Hepatocyte (in vitro differentiated cells): ENCODE results near the gene AKR1E2. TPM values are rescaled to one million over a fixed set of nuclear protein-coding genes. Genes with fewer than 3 reads are reported as not detected.

Experiments
- DNase-seq: peaks from one replicate; pipeline ENCODE4 v3.0.0-alpha.2; 2016; ENCODE audit warnings: low spot score
- H2AFZ ChIP-seq: fragments of 200-600 bp; sonication (generic); 2 replicates; pipeline ENCODE4 v1.6.0; 2016; ENCODE audit warnings: antibody characterized with exemption, mild to moderate bottlenecking
- H3K27ac ChIP-seq: fragments of 200-600 bp; sonication (generic); 2 replicates; pipeline ENCODE4 v1.5.1; 2016; ENCODE audit warnings: mild to moderate bottlenecking
- H3K27me3 ChIP-seq: fragments of 200-600 bp; sonication (generic); 2 replicates; pipeline ENCODE4 v1.6.1; 2016
- H3K36me3 ChIP-seq: fragments of 200-600 bp; sonication (generic); replicated peaks from 2 replicates; pipeline ENCODE4 v1.5.1; 2016; ENCODE audit warnings: low read depth; ENCODE audit not compliant: insufficient read depth
- H3K4me1 ChIP-seq: fragments of 200-600 bp; sonication (generic); 2 replicates; pipeline ENCODE4 v1.5.1; 2016; ENCODE audit warnings: mild to moderate bottlenecking, moderate library complexity; ENCODE audit not compliant: insufficient read depth
- H3K4me2 ChIP-seq: fragments of 200-600 bp; sonication (generic); 2 replicates; pipeline ENCODE4 v1.6.0; 2016
- H3K4me3 ChIP-seq: fragments of 200-600 bp; sonication (generic); 2 replicates; pipeline ENCODE4 v1.5.1; 2016; ENCODE audit warnings: mild to moderate bottlenecking
- H3K79me2 ChIP-seq: fragments of 200-600 bp; sonication (generic); 2 replicates; pipeline ENCODE4 v1.6.0; 2017; ENCODE audit warnings: mild to moderate bottlenecking
- H3K9me2 ChIP-seq: fragments of 200-600 bp; sonication (generic); replicated peaks from 2 replicates; pipeline ENCODE4 v1.6.0; 2017; ENCODE audit warnings: mild to moderate bottlenecking; ENCODE audit not compliant: insufficient read depth
- H3K9me3 ChIP-seq: fragments of 200-600 bp; sonication (generic); 2 replicates; pipeline ENCODE4 v1.5.1; 2016; ENCODE audit warnings: low read depth, mild to moderate bottlenecking
- H4K20me1 ChIP-seq: fragments of 200-600 bp; sonication (generic); 2 replicates; pipeline ENCODE4 v1.6.0; 2016; ENCODE audit warnings: mild to moderate bottlenecking; ENCODE audit not compliant: insufficient read depth, poor library complexity, severe bottlenecking
- CTCF ChIP-seq: fragments of 200-600 bp; sonication (generic); IDR thresholded peaks from 2 replicates; pipeline ENCODE4 v1.5.1; 2016; ENCODE audit warnings: antibody characterized with exemption, mild to moderate bottlenecking; ENCODE audit not compliant: poor library complexity
- EZH2 ChIP-seq: fragments of 200-600 bp; sonication (generic); IDR thresholded peaks from 2 replicates; pipeline ENCODE4 v1.6.1; 2016; ENCODE audit warnings: antibody characterized with exemption, mild to moderate bottlenecking, borderline replicate concordance
- EZH2phosphoT487 ChIP-seq: fragments of 200-600 bp; sonication (generic); IDR thresholded peaks from one replicate; pipeline ENCODE4 v1.6.1; 2018; ENCODE audit warnings: antibody characterized with exemption, mild to moderate bottlenecking, low read depth, moderate library complexity; ENCODE audit not compliant: unreplicated experiment, severe bottlenecking
- WGBS: methylation state at CpG from one replicate; pipeline ENCODE4 v1.1.6; 2016; ENCODE audit warnings: low lambda C conversion rate; ENCODE audit errors: missing lambda C conversion rate; 5-methylcytosine and 5-hydroxymethylcytosine counted together
- polyA plus RNA-seq: library from polyadenylated mRNA; unstranded; fragments of >200 nt; fragmentation: Nextera tagmentation; extraction: Ambion mirVana; gene quantifications from 2 replicates; pipeline ENCODE4 v1.2.1, GENCODE V29; 2016
- total RNA-seq: library from RNA; depleted of rRNA; stranded (reverse); fragments of >200 nt; gene quantifications from 2 replicates; pipeline ENCODE4 v1.2.3, GENCODE V29; 2014

AKR1E2 gene
- total and polyA plus RNA-seq, 2 experiments from 2014 or later, result 1.6 to 4.2 TPM

- H3K36me3 ChIP-seq, result no peaks in the 10 kb centered on the region
- H4K20me1 ChIP-seq, result no peaks in the 10 kb centered on the region
- H3K9me3 ChIP-seq, result no peaks in the 10 kb centered on the region
- H3K27me3 ChIP-seq, result no peaks in the 10 kb centered on the region
- DNase-seq, result no peak
- no peaks in the 10 kb centered on the region for H3K4me1 ChIP-seq
- WGBS, result 93% methylated on average over 9 of the region's 9 CpGs
- TF ChIP-seq CTCF (no peak), EZH2phosphoT487 (no peak)
- H3K27ac ChIP-seq, result no peak overlapping the region
- no peak overlapping the region for H3K4me3 ChIP-seq
- no peaks in the 10 kb centered on the region for H3K9me2 ChIP-seq
- H2AFZ ChIP-seq, result no peak overlapping the region
- H3K79me2 ChIP-seq, result no peaks in the 10 kb centered on the region
- H3K4me2 ChIP-seq, result no peak overlapping the region
Measured at GRCh38 chr10:4887501-4887900, 61.5 kb downstream of the AKR1E2 start.

GRCh38 chr10:4888236-4888635 lies 62.2 kb downstream of the AKR1E2 start:
- no peak for DNase-seq
- no peaks in the 10 kb centered on the region for H4K20me1 ChIP-seq
- H3K79me2 ChIP-seq, result no peaks in the 10 kb centered on the region
- WGBS, result 65% methylated on average over 5 of the region's 5 CpGs
- no peaks in the 10 kb centered on the region for H3K4me1 ChIP-seq
- H3K36me3 ChIP-seq, result no peaks in the 10 kb centered on the region
- H3K4me2 ChIP-seq, result no peak overlapping the region
- TF ChIP-seq CTCF, result no peak
- no peak for TF ChIP-seq EZH2phosphoT487
- no peak for TF ChIP-seq EZH2
- no peaks in the 10 kb centered on the region for H3K9me3 ChIP-seq
- H3K9me2 ChIP-seq, result no peaks in the 10 kb centered on the region
- H3K4me3 ChIP-seq, result no peak overlapping the region
- no peak overlapping the region for H3K27ac ChIP-seq
- H3K27me3 ChIP-seq, result no peaks in the 10 kb centered on the region
- H2AFZ ChIP-seq, result no peak overlapping the region

GRCh38 chr10:4889959-4890358 lies 64.0 kb downstream of the AKR1E2 start:
- TF ChIP-seq EZH2phosphoT487 (no peak), EZH2 (no peak), CTCF (no peak)
- no peaks in the 10 kb centered on the region for H3K79me2 ChIP-seq
- no peak overlapping the region for H3K27ac ChIP-seq
- no peaks in the 10 kb centered on the region for H4K20me1 ChIP-seq
- DNase-seq, result no peak
- no peaks in the 10 kb centered on the region for H3K36me3 ChIP-seq
- H3K9me2 ChIP-seq, result no peaks in the 10 kb centered on the region
- H2AFZ ChIP-seq, result no peak overlapping the region
- H3K27me3 ChIP-seq, result no peaks in the 10 kb centered on the region
- H3K4me1 ChIP-seq, result no peaks in the 10 kb centered on the region
- WGBS, result 89% methylated on average over 2 of the region's 2 CpGs
- H3K4me2 ChIP-seq, result no peak overlapping the region
- no peak overlapping the region for H3K4me3 ChIP-seq
- H3K9me3 ChIP-seq, result no peaks in the 10 kb centered on the region

- no peak overlapping the region for H2AFZ ChIP-seq
- no peaks in the 10 kb centered on the region for H3K9me3 ChIP-seq
- TF ChIP-seq CTCF (no peak), EZH2 (no peak), EZH2phosphoT487 (no peak)
- H3K9me2 ChIP-seq, result no peaks in the 10 kb centered on the region
- no peaks in the 10 kb centered on the region for H3K27me3 ChIP-seq
- no peaks in the 10 kb centered on the region for H3K79me2 ChIP-seq
- H3K36me3 ChIP-seq, result no peaks in the 10 kb centered on the region
- no peaks in the 10 kb centered on the region for H4K20me1 ChIP-seq
- no peak overlapping the region for H3K4me2 ChIP-seq
- H3K4me1 ChIP-seq, result no peaks in the 10 kb centered on the region
- WGBS, result 87% methylated on average over 2 of the region's 2 CpGs
- no peak for DNase-seq
- no peak overlapping the region for H3K27ac ChIP-seq
- no peak overlapping the region for H3K4me3 ChIP-seq
Measured at GRCh38 chr10:4892681-4893080, 66.7 kb downstream of the AKR1E2 start.
